GM23248 (cell line): Measurements from ENCODE around the gene MORC2. TPM values are rescaled to one million over a fixed set of nuclear protein-coding genes. Genes with fewer than 3 reads are reported as not detected.

Source experiments
- DNase-seq: peaks from one replicate; pipeline ENCODE4 v3.0.0-alpha.2; 2015
- H2AFZ ChIP-seq: fragments of 200-600 bp; sonication (generic); 2 replicates; pipeline ENCODE4 v1.6.1; 2016; ENCODE audit warnings: antibody characterized with exemption
- H3F3A ChIP-seq: fragments of 200-600 bp; sonication (generic); 2 replicates; pipeline ENCODE4 v1.6.1; 2016; ENCODE audit warnings: mild to moderate bottlenecking, antibody characterized with exemption, mixed run types; ENCODE audit not compliant: insufficient read depth
- H3K27ac ChIP-seq: fragments of 200-600 bp; sonication (generic); 2 replicates; pipeline ENCODE4 v1.5.1; 2016; ENCODE audit warnings: mild to moderate bottlenecking
- H3K27me3 ChIP-seq: fragments of 200-600 bp; sonication (generic); replicated peaks from 2 replicates; pipeline ENCODE4 v1.6.1; 2016; ENCODE audit warnings: mild to moderate bottlenecking; ENCODE audit not compliant: insufficient read depth
- H3K36me3 ChIP-seq: fragments of 200-600 bp; sonication (generic); 2 replicates; pipeline ENCODE4 v1.6.1; 2016; ENCODE audit warnings: low read depth, mild to moderate bottlenecking
- H3K4me1 ChIP-seq: fragments of 200-600 bp; sonication (generic); 2 replicates; pipeline ENCODE4 v1.6.1; 2016; ENCODE audit warnings: mild to moderate bottlenecking; ENCODE audit not compliant: insufficient read depth
- H3K4me2 ChIP-seq: fragments of 200-600 bp; sonication (generic); one replicate; pipeline ENCODE4 v1.6.1; 2016; ENCODE audit warnings: mild to moderate bottlenecking; ENCODE audit not compliant: unreplicated experiment
- H3K4me3 ChIP-seq: fragments of 200-600 bp; sonication (generic); 2 replicates; pipeline ENCODE4 v1.5.1; 2016; ENCODE audit warnings: mild to moderate bottlenecking
- H3K79me2 ChIP-seq: fragments of 200-600 bp; sonication (generic); 2 replicates; pipeline ENCODE4 v1.6.1; 2016; ENCODE audit warnings: mild to moderate bottlenecking; ENCODE audit not compliant: insufficient read depth
- H3K9ac ChIP-seq: fragments of 200-600 bp; sonication (generic); 2 replicates; pipeline ENCODE4 v1.6.1; 2016; ENCODE audit warnings: mild to moderate bottlenecking
- H3K9me2 ChIP-seq: fragments of 200-600 bp; sonication (generic); 2 replicates; pipeline ENCODE4 v1.6.1; 2016; ENCODE audit warnings: mixed run types, mild to moderate bottlenecking, moderate library complexity; ENCODE audit not compliant: insufficient read depth
- H3K9me3 ChIP-seq: fragments of 200-600 bp; sonication (generic); one replicate; pipeline ENCODE4 v1.6.1; 2017; ENCODE audit warnings: low read depth
- H4K20me1 ChIP-seq: fragments of 200-600 bp; sonication (generic); 2 replicates; pipeline ENCODE4 v1.6.0; 2016; ENCODE audit not compliant: insufficient read depth
- EZH2 ChIP-seq: fragments of 200-600 bp; sonication (generic); IDR thresholded peaks from 2 replicates; pipeline ENCODE4 v1.6.1; 2018; ENCODE audit warnings: antibody characterized with exemption, mild to moderate bottlenecking; ENCODE audit not compliant: insufficient read depth, poor library complexity, severe bottlenecking
- EZH2phosphoT487 ChIP-seq: fragments of 200-600 bp; sonication (generic); IDR thresholded peaks from 2 replicates; pipeline ENCODE4 v1.6.1; 2018; ENCODE audit warnings: antibody characterized with exemption, moderate library complexity, mild to moderate bottlenecking, low read depth; ENCODE audit not compliant: insufficient read depth
- WGBS, 2 experiments: methylation state at CpG; one replicate each; pipeline ENCODE4 v1.1.6; 2015 to 2017; ENCODE audit warnings: low lambda C conversion rate in 2 of 2, low coverage in 1 of 2; ENCODE audit errors: missing lambda C conversion rate in 2 of 2; 5-methylcytosine and 5-hydroxymethylcytosine counted together
- in situ Hi-C: fragments of 300-500 bp; cut with MboI; formaldehyde crosslinking; loops from 2 replicates; pipeline ENCODE4 v1.15.0; 2020
- polyA plus RNA-seq: library from polyadenylated mRNA; unstranded; fragments of >200 nt; fragmentation: Nextera tagmentation; extraction: Ambion mirVana; gene quantifications from 2 replicates; pipeline ENCODE4 v1.2.1, GENCODE V29; 2016
- total RNA-seq: library from RNA; depleted of rRNA; stranded (reverse); fragments of >200 nt; shearing (Covaris generic); gene quantifications from 2 replicates; pipeline ENCODE4 v1.2.3, GENCODE V29; 2014

Gene MORC2
- total and polyA plus RNA-seq, 2 experiments from 2014 or later, result 13.2 to 16.8 TPM

GRCh38 chr22:30893434-30894370, 74.9 kb downstream of the MORC2 start:
- Histone ChIP-seq H3K79me2 (no peaks in the 10 kb centered on the region), H3K36me3 (no peaks in the 10 kb centered on the region), H3K9me3 (no peaks in the 10 kb centered on the region), H4K20me1 (no peaks in the 10 kb centered on the region), H3K4me2 (no peak overlapping the region), H3K27ac (no peak overlapping the region), H3K4me3 (no peak overlapping the region), H3K4me1 (no peaks in the 10 kb centered on the region), H3K27me3 (no peaks in the 10 kb centered on the region), H3K9me2 (no peaks in the 10 kb centered on the region), H2AFZ (no peak overlapping the region), H3F3A (no peaks in the 10 kb centered on the region), H3K9ac (no peak overlapping the region)
- 83 to 85% methylated on average over 21 to 23 of the region's 23 CpGs for WGBS, 2 experiments
- no peak for DNase-seq
- TF ChIP-seq EZH2phosphoT487 (no peak), EZH2 (no peak)
- in situ Hi-C loops, result no loop called here

- Histone ChIP-seq H4K20me1 (no peaks in the 10 kb centered on the region), H3K4me3 (no peak overlapping the region), H3K36me3 (no peaks in the 10 kb centered on the region), H3K27me3 (no peaks in the 10 kb centered on the region), H3K4me1 (no peaks in the 10 kb centered on the region), H3K9me2 (no peaks in the 10 kb centered on the region), H3F3A (no peaks in the 10 kb centered on the region), H3K79me2 (no peaks in the 10 kb centered on the region), H3K9me3 (no peaks in the 10 kb centered on the region), H3K9ac (no peak overlapping the region), H3K4me2 (no peak overlapping the region), H3K27ac (no peak overlapping the region), H2AFZ (no peak overlapping the region)
- in situ Hi-C loops, result no loop called here
- DNase-seq, result no peak
- WGBS, 2 experiments, result 97 to 98% methylated on average over 5 of the region's 5 CpGs
- TF ChIP-seq EZH2phosphoT487 (no peak), EZH2 (no peak)
Observed at GRCh38 chr22:30892731-30893221, 75.8 kb downstream of the MORC2 start.

- Histone ChIP-seq H2AFZ (no peak overlapping the region), H3K4me1 (no peaks in the 10 kb centered on the region), H3K9me3 (no peaks in the 10 kb centered on the region), H3K27ac (no peak overlapping the region), H3K9ac (no peak overlapping the region), H3K4me3 (no peak overlapping the region), H4K20me1 (no peaks in the 10 kb centered on the region), H3K27me3 (no peaks in the 10 kb centered on the region), H3K79me2 (no peaks in the 10 kb centered on the region), H3K36me3 (no peaks in the 10 kb centered on the region), H3F3A (no peaks in the 10 kb centered on the region), H3K9me2 (no peaks in the 10 kb centered on the region), H3K4me2 (no peak overlapping the region)
- in situ Hi-C loops, result no loop called here
- no peak for DNase-seq
- 90 to 96% methylated on average over 8 of the region's 8 CpGs for WGBS, 2 experiments
- TF ChIP-seq EZH2phosphoT487, result no peak
- no peak for TF ChIP-seq EZH2
Observed at GRCh38 chr22:30892286-30892685, 76.3 kb downstream of the MORC2 start.

GRCh38 chr22:30891781-30892180, 76.8 kb downstream of the MORC2 start:
- DNase-seq, result no peak
- H3K79me2 ChIP-seq, result no peaks in the 10 kb centered on the region
- TF ChIP-seq EZH2, result no peak
- TF ChIP-seq EZH2phosphoT487, result no peak
- no peak overlapping the region for H3K27ac ChIP-seq
- H2AFZ ChIP-seq, result no peak overlapping the region
- H3F3A ChIP-seq, result no peaks in the 10 kb centered on the region
- H3K9me2 ChIP-seq, result no peaks in the 10 kb centered on the region
- H3K4me2 ChIP-seq, result no peak overlapping the region
- H3K4me1 ChIP-seq, result no peaks in the 10 kb centered on the region
- H3K4me3 ChIP-seq, result no peak overlapping the region
- H3K36me3 ChIP-seq, result no peaks in the 10 kb centered on the region
- no peaks in the 10 kb centered on the region for H4K20me1 ChIP-seq
- in situ Hi-C loops, result no loop called here
- H3K9me3 ChIP-seq, result no peaks in the 10 kb centered on the region
- H3K27me3 ChIP-seq, result no peaks in the 10 kb centered on the region
- no peak overlapping the region for H3K9ac ChIP-seq
- WGBS, 2 experiments, result 90 to 91% methylated on average over 6 of the region's 6 CpGs
